Measurements from ENCODE around the gene NCKAP5. TPM values are rescaled to one million over a fixed set of nuclear protein-coding genes. Genes with fewer than 3 reads are reported as not detected.

Gene NCKAP5
- polyA plus RNA-seq, 1 experiment = 2.1 TPM

GRCh38 chr2:133365117-133365516 is 203.1 kb downstream of the NCKAP5 start:
- H3K27me3 ChIP-seq (ENCODE audit: control insufficient read depth, insufficient read depth, low read length) = no peaks in the 10 kb centered on the region
- ChIA-PET CTCF (no interaction called here), POLR2A (no interaction called here)
- TF ChIP-seq, protein P1, sequence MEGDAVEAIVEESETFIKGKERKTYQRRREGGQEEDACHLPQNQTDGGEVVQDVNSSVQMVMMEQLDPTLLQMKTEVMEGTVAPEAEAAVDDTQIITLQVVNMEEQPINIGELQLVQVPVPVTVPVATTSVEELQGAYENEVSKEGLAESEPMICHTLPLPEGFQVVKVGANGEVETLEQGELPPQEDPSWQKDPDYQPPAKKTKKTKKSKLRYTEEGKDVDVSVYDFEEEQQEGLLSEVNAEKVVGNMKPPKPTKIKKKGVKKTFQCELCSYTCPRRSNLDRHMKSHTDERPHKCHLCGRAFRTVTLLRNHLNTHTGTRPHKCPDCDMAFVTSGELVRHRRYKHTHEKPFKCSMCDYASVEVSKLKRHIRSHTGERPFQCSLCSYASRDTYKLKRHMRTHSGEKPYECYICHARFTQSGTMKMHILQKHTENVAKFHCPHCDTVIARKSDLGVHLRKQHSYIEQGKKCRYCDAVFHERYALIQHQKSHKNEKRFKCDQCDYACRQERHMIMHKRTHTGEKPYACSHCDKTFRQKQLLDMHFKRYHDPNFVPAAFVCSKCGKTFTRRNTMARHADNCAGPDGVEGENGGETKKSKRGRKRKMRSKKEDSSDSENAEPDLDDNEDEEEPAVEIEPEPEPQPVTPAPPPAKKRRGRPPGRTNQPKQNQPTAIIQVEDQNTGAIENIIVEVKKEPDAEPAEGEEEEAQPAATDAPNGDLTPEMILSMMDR (IDR thresholded peaks at IDR 0.05; ENCODE audit: insufficient read depth, low read depth, low read length) = no peak
- no peak for DNase-seq (ENCODE audit: low read depth)
- H3K4me3 ChIP-seq (ENCODE audit: low read depth, low read length) = no peak overlapping the region
- H3K36me3 ChIP-seq (ENCODE audit: control insufficient read depth, insufficient read depth, low read length) = no peaks in the 10 kb centered on the region

DNA sequence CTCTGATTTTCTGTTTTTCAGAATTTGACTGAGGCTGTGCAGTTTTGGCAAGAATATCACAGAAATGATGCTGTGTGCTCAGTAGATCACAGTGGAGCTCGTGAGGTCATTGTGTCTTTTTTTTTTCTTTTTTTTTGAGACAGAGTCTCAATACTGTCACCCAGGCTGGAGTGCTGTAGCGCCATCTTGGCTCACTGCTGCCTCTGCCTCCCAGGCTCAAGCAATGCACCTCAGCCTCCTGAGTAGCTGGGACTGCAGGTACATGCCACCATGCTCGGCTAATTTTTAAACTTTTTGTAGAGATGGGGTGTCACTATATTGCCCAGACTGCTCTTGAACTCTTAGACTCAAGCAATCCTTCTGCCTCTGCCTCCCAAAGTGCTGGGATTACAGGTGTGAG is 203.6 kb downstream of the NCKAP5 start:
- no peaks in the 10 kb centered on the region for H3K27me3 ChIP-seq (ENCODE audit: control insufficient read depth, insufficient read depth, low read length)
- no peak for DNase-seq (ENCODE audit: low read depth)
- CTCF ChIA-PET = no interaction called here

GRCh38 chr2:133363884-133364283 is 204.4 kb downstream of the NCKAP5 start:
- DNase-seq (ENCODE audit: low read depth) = no peak
- Histone ChIP-seq H3K36me3 (ENCODE audit: control insufficient read depth, insufficient read depth, low read length) (no peaks in the 10 kb centered on the region), H3K4me3 (ENCODE audit: low read depth, low read length) (no peak overlapping the region), H3K27me3 (ENCODE audit: control insufficient read depth, insufficient read depth, low read length) (no peaks in the 10 kb centered on the region)
- CTCF ChIA-PET = no interaction called here
- TF ChIP-seq, protein P1 (IDR thresholded peaks at IDR 0.05; ENCODE audit: insufficient read depth, low read depth, low read length) = no peak
- POLR2A ChIA-PET = no interaction called here

More for the DNA sequence above, 203.6 kb downstream of the NCKAP5 start:
- Histone ChIP-seq H3K36me3 (ENCODE audit: control insufficient read depth, insufficient read depth, low read length) (no peaks in the 10 kb centered on the region), H3K4me3 (ENCODE audit: low read depth, low read length) (no peak overlapping the region)
- TF ChIP-seq, protein P1 (IDR thresholded peaks at IDR 0.05; ENCODE audit: insufficient read depth, low read depth, low read length) = no peak
- POLR2A ChIA-PET = no interaction called here

- ChIA-PET CTCF (interaction anchor here (0.7 to 1.3 kb wide), 2 partner anchors 9 to 37 kb away, joined by 3 read pairs; no protein-coding TSS in a partner anchor), POLR2A (no interaction called here)
- Histone ChIP-seq H3K27me3 (ENCODE audit: control insufficient read depth, insufficient read depth, low read length) (no peaks in the 10 kb centered on the region), H3K4me3 (ENCODE audit: low read depth, low read length) (no peak overlapping the region), H3K36me3 (ENCODE audit: control insufficient read depth, insufficient read depth, low read length) (no peaks in the 10 kb centered on the region)
- TF ChIP-seq, protein P1 (IDR thresholded peaks at IDR 0.05; ENCODE audit: insufficient read depth, low read depth, low read length) = no peak
- DNase-seq (ENCODE audit: low read depth) = peak; percentile 49
Observed at GRCh38 chr2:133362061-133362476, 206.2 kb downstream of the NCKAP5 start.

- Histone ChIP-seq H3K4me3 (ENCODE audit: low read depth, low read length) (no peak overlapping the region), H3K36me3 (ENCODE audit: control insufficient read depth, insufficient read depth, low read length) (no peaks in the 10 kb centered on the region), H3K27me3 (ENCODE audit: control insufficient read depth, insufficient read depth, low read length) (no peaks in the 10 kb centered on the region)
- ChIA-PET CTCF (interaction anchor here (1.2 kb wide), 1 partner anchor 200 kb away, joined by 5 read pairs; no protein-coding TSS in a partner anchor), POLR2A (no interaction called here)
- TF ChIP-seq, protein P1 (IDR thresholded peaks at IDR 0.05; ENCODE audit: insufficient read depth, low read depth, low read length) = no peak
- DNase-seq (ENCODE audit: low read depth) = no peak
Observed at GRCh38 chr2:133360882-133361281, 207.4 kb downstream of the NCKAP5 start.
